Measurements from ENCODE around the gene CCS.

DNA sequence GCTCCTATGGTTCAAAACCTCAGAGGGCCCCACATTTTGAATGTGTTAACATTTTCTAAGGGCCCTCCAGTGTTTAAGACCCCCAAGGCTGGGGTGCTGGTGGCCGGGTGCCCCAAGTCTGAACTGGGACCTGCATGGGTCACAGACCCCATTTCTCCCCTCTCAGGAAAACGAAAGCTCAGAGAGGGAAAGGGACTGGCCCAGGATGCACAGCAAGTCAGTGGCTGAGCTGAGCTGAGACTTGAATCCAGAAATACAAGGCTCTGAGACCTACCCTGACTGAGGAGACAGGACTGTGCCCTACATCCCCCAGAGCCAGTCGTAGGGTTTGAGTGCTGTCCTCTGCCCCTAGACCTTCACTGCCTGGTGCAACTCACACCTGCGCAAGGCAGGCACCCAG, 42.1 kb upstream of the CCS start:
- no peak for TF ChIP-seq POLR2A (IDR thresholded peaks at IDR 0.05)
- TF ChIP-seq, protein P1, sequence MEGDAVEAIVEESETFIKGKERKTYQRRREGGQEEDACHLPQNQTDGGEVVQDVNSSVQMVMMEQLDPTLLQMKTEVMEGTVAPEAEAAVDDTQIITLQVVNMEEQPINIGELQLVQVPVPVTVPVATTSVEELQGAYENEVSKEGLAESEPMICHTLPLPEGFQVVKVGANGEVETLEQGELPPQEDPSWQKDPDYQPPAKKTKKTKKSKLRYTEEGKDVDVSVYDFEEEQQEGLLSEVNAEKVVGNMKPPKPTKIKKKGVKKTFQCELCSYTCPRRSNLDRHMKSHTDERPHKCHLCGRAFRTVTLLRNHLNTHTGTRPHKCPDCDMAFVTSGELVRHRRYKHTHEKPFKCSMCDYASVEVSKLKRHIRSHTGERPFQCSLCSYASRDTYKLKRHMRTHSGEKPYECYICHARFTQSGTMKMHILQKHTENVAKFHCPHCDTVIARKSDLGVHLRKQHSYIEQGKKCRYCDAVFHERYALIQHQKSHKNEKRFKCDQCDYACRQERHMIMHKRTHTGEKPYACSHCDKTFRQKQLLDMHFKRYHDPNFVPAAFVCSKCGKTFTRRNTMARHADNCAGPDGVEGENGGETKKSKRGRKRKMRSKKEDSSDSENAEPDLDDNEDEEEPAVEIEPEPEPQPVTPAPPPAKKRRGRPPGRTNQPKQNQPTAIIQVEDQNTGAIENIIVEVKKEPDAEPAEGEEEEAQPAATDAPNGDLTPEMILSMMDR (IDR thresholded peaks at IDR 0.05), result no peak

Data from Peyer's patch (tissue), 4 donors.